ENCODE measurements around the gene ZNF835.
"Not testable (repeated sequence)": the region's sequence is repeated elsewhere in the genome, so short reads cannot be mapped to it uniquely, and the experiment has no call there.

ZNF835 gene

GRCh38 chr19:56671613-56671994 lies at the start of gene ZNF835:
Gene ZNF835 (minus strand): TSS chr19:56671757. CDS start chr19:56665198, 6,559 bp downstream.
- DNase-seq = peak; percentile 64

- no peak for DNase-seq
Measured at GRCh38 chr19:56720281-56720680, 48.7 kb upstream of the ZNF835 start.

- DNase-seq = no peak
Measured at GRCh38 chr19:56718231-56718630, 46.7 kb upstream of the ZNF835 start.

- DNase-seq = no peak
Measured at GRCh38 chr19:56712611-56713276, 41.2 kb upstream of the ZNF835 start.

GRCh38 chr19:56710437-56710836 lies 38.9 kb upstream of the ZNF835 start:
- no peak for DNase-seq

- no peak for DNase-seq
Measured at GRCh38 chr19:56707821-56708220, 36.3 kb upstream of the ZNF835 start.

- DNase-seq = no peak
Measured at GRCh38 chr19:56705939-56706338, 34.4 kb upstream of the ZNF835 start.

- DNase-seq = no peak
Measured at GRCh38 chr19:56701895-56702294, 30.3 kb upstream of the ZNF835 start.

- no peak for DNase-seq
Measured at GRCh38 chr19:56699552-56699951, 28.0 kb upstream of the ZNF835 start.

- no peak for DNase-seq
Measured at GRCh38 chr19:56692206-56692895, 20.8 kb upstream of the ZNF835 start.

- DNase-seq = no peak
Measured at GRCh38 chr19:56690670-56691069, 19.1 kb upstream of the ZNF835 start.

GRCh38 chr19:56689198-56689597 lies 17.6 kb upstream of the ZNF835 start:
- no peak for DNase-seq

- DNase-seq = no peak
Measured at GRCh38 chr19:56687031-56687430, 15.5 kb upstream of the ZNF835 start.

GRCh38 chr19:56683116-56683515 lies 11.6 kb upstream of the ZNF835 start:
- DNase-seq = no peak

GRCh38 chr19:56681702-56682101 lies 10.1 kb upstream of the ZNF835 start:
- no peak for DNase-seq

- no peak for DNase-seq
Measured at GRCh38 chr19:56678205-56678604, 6.6 kb upstream of the ZNF835 start.

- not testable (repeated sequence) for DNase-seq
Measured at GRCh38 chr19:56672610-56673009, 1.1 kb upstream of the ZNF835 start.

- no peak for DNase-seq
Measured at GRCh38 chr19:56670961-56671612, 470 bp downstream of the ZNF835 start.

GRCh38 chr19:56670401-56670960 lies 1.1 kb downstream of the ZNF835 start:
- DNase-seq = no peak

- no peak for DNase-seq
Measured at GRCh38 chr19:56668676-56669075, 2.9 kb downstream of the ZNF835 start.

- no peak for DNase-seq
Measured at GRCh38 chr19:56667311-56667870, 4.2 kb downstream of the ZNF835 start.

- no peak for DNase-seq
Measured at GRCh38 chr19:56664511-56664910, 7.0 kb downstream of the ZNF835 start.

- DNase-seq = no peak
Measured at GRCh38 chr19:56663931-56664500, 7.5 kb downstream of the ZNF835 start.
